Psoas muscle (tissue), 8 donors: Measurements from ENCODE around the gene MYO5A. TPM values are rescaled to one million over a fixed set of nuclear protein-coding genes. Genes with fewer than 3 reads are reported as not detected.

ENCODE experiments used
- ATAC-seq, 4 donors: fragments of 200-7000 bp; cut with Tn5 transposase; one replicate each; pipeline ENCODE4 v1.9.1; 2020; ENCODE audit warnings: moderate library complexity in 3 of 4, mild to moderate bottlenecking in 2 of 4
- DNase-seq, 2 donors: peaks; one replicate each; pipeline ENCODE4 v3.0.0-alpha.2; 2020
- H3K27ac ChIP-seq: fragments of 200-600 bp; one replicate; pipeline ENCODE4 v1.8.0; 2022
- H3K27me3 ChIP-seq, 3 donors: fragments of 200-600 bp in 1 of 3; one replicate each; pipeline versions ENCODE4 v1.6.1 to v1.8.0; 2013 to 2022; ENCODE audit warnings: low read length in 2 of 3, mild to moderate bottlenecking in 2 of 3, moderate library complexity in 1 of 3; ENCODE audit not compliant: insufficient read depth in 3 of 3
- H3K36me3 ChIP-seq, 2 donors: fragments of 200-600 bp in 1 of 2; one replicate each; pipeline versions ENCODE4 v1.6.1 to v1.8.0; 2013 to 2022; ENCODE audit warnings: low read depth in 1 of 2, mild to moderate bottlenecking in 1 of 2, moderate library complexity in 1 of 2; ENCODE audit not compliant: insufficient read depth in 1 of 2
- H3K4me1 ChIP-seq: fragments of 200-600 bp; one replicate; pipeline ENCODE4 v1.8.0; 2022
- H3K4me3 ChIP-seq: fragments of 200-600 bp; one replicate; pipeline ENCODE4 v1.8.0; 2022; ENCODE audit warnings: mild to moderate bottlenecking
- H3K9me3 ChIP-seq: fragments of 200-600 bp; one replicate; pipeline ENCODE4 v1.8.0; 2022
- WGBS, 3 donors: extraction: QIAGEN DNeasy Blood & Tissue Kit; methylation state at CpG; one replicate each; pipeline versions ENCODE4 v1.1.6 to v1.1.7; 2013; 5-methylcytosine and 5-hydroxymethylcytosine counted together
- intact Hi-C, 2 donors: fragments of 100-400 bp; cut with DNase I; formaldehyde crosslinking; loops; one replicate each; pipeline versions ENCODE4 v1.11.0 to v1.14.2; 2022
- polyA plus RNA-seq, 3 donors: library from polyadenylated mRNA; stranded (reverse); fragments of 200-250 nt; gene quantifications; one replicate each; pipeline ENCODE4 v1.2.3, GENCODE V29; 2013
- total RNA-seq, 4 donors: library from RNA; stranded (reverse); fragmentation: NEBNext Ultra II Directional in 2 of 4; extraction: Animal tissue kit (Norgen Biotek cat#: 25700) in 2 of 4; gene quantifications; one replicate each; pipeline versions ENCODE4 v1.2.1 to v1.2.4, GENCODE V29; 2021 to 2023
- TF ChIP-seq, protein P1 (sequence below): fragments of 200-600 bp; IDR thresholded peaks from one replicate; pipeline ENCODE4 v1.8.0; 2022; ENCODE audit warnings: antibody characterized with exemption
- donor health status: healthy with polysubstance abuse.
- donor health status: DM: no; HTN: no; CAD: no; lungs with moderate emphysema.
- donor health status: Bipolar disorder and iron deficiency.
- donor health status: healthy.
- donor health status: DM: yes; HTN: yes; CAD: no.
- donor health status: DM: no; HTN: no; CAD: no.
- donor health status: DM: no; HTN: no; CAD: no.
- donor health status: DM: yes; HTN: yes; CAD: no.

MYO5A gene
- total and polyA plus RNA-seq, 7 donors: 3.6 to 9.9 (median 6.3) TPM

DNA sequence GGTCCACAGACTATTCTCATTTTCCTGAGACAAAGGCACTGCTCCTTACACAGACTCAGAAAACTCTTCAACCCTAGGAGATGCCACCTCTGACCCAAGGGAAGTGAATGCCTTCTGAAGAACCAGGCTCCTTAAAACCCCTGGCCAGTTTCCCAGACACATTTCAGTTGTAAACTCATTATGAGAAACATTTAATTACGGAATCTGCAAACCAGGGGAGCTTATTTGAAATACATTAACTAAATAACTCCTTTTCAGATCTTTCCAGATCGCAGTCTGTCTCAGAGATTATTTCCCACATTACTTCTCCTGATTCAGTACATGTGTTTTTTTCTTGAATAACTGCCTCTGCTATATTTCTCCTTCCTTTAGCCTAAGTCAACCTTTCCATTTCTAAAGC, 17.6 kb downstream of the MYO5A start:
- WGBS, 3 donors: 76 to 82% (median 81%) methylated on average over 2 of the region's 2 CpGs
- no peak overlapping the region for H3K4me3 ChIP-seq
- intact Hi-C loops: no loop called here
- peaks cover 38% of the 10 kb centered on the region for H3K4me1 ChIP-seq
- H3K9me3 ChIP-seq: no peaks in the 10 kb centered on the region
- ATAC-seq: no peak
- H3K27me3 ChIP-seq: no peaks in the 10 kb centered on the region
- no peak overlapping the region for H3K27ac ChIP-seq
- TF ChIP-seq, protein P1, sequence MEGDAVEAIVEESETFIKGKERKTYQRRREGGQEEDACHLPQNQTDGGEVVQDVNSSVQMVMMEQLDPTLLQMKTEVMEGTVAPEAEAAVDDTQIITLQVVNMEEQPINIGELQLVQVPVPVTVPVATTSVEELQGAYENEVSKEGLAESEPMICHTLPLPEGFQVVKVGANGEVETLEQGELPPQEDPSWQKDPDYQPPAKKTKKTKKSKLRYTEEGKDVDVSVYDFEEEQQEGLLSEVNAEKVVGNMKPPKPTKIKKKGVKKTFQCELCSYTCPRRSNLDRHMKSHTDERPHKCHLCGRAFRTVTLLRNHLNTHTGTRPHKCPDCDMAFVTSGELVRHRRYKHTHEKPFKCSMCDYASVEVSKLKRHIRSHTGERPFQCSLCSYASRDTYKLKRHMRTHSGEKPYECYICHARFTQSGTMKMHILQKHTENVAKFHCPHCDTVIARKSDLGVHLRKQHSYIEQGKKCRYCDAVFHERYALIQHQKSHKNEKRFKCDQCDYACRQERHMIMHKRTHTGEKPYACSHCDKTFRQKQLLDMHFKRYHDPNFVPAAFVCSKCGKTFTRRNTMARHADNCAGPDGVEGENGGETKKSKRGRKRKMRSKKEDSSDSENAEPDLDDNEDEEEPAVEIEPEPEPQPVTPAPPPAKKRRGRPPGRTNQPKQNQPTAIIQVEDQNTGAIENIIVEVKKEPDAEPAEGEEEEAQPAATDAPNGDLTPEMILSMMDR: no peak
- H3K36me3 ChIP-seq: no peaks in the 10 kb centered on the region
- no peak for DNase-seq

DNA sequence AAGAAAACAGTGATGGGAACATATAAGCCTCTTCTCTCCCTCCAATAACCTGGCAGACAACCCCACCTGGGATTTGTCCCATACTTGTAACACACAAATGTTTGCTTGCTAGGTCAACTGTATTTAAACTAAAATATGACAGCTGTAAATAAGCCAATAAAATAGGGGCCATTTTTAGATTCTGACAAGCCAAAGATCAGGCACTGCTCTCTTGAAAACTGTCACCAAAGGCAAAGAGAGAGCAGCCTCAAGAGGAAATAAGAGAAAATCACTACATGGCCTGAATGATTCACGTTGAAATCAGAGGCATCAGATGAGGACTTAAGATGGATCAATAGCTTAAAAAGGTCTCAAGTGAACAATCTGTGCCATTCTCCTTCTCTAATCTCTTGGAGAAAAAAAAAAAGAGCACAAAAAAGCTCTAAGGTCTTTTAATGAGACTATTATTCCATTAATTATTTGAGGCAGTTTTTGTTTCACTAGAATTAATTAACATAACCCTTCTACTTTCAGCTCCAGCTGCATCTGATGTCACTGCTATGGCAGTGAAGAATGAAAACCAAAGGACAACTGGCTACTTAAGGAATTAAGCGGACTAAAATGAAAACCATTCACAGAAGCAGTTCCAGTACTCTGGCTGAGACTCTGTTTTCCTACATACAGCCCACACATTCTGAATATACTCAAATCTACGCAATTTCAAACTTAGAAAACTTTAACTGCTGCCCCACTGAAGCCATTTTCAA, 19.0 kb downstream of the MYO5A start:
- H3K4me1 ChIP-seq: peaks cover 42% of the 10 kb centered on the region
- H3K4me3 ChIP-seq: no peak overlapping the region
- peak overlapping the region; percentile 56 for H3K27ac ChIP-seq
- 54 to 70% (median 56%) methylated on average over 3 of the region's 3 CpGs for WGBS, 3 donors
- no peak for DNase-seq
- no peaks in the 10 kb centered on the region for H3K27me3 ChIP-seq
- H3K36me3 ChIP-seq: no peaks in the 10 kb centered on the region
- peak; percentile 29 to 76 (median 52) for ATAC-seq
- no peaks in the 10 kb centered on the region for H3K9me3 ChIP-seq
- intact Hi-C loops: no loop called here
- TF ChIP-seq, protein P1: no peak

DNA sequence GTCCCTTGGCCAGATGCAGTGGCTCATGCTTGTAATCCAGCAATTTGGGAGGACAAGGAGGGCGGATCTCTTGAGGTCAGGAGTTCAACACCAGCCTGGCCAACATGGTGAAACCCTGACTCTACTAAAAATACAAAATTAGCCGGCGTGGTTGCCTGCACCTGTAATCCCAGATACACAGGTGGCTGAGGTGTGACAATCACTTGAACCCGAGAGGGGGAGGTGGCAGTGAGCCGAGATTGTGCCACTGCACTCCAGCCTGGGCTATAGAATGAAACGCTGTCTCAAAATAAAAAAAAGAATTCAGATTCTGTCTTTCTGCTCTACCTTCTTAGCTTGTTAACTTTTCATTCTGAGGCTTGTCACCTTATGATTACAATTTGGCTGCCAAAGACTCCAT, 22.1 kb downstream of the MYO5A start:
- H3K27me3 ChIP-seq: no peaks in the 10 kb centered on the region
- H3K36me3 ChIP-seq: no peaks in the 10 kb centered on the region
- no peak overlapping the region for H3K4me3 ChIP-seq
- H3K9me3 ChIP-seq: no peaks in the 10 kb centered on the region
- DNase-seq: no peak
- ATAC-seq: no peak
- intact Hi-C loops: no loop called here
- H3K4me1 ChIP-seq: peaks cover 39% of the 10 kb centered on the region
- no peak overlapping the region for H3K27ac ChIP-seq
- WGBS, 3 donors: 56 to 72% (median 69%) methylated on average over 6 of the region's 6 CpGs
- TF ChIP-seq, protein P1: no peak

DNA sequence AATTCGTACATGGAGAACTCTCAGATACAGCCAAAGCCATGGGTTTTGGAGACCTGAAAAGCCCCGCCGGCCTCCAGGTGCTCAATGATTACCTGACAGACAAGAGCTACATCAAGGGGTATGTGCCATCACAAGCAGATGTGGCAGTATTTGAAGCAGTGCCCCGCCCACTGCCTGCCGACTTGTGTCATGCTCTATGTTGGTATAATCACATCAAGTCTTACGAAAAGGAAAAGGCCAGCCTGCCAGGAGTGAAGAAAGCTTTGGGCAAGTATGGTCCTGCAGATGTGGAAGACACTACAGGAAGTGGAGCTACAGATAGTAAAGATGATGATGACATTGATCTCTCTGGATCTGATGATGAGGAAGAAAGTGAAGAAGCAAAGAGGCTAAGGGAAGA, 23.5 kb downstream of the MYO5A start:
- Histone ChIP-seq H3K27me3 (no peaks in the 10 kb centered on the region), H3K36me3 (no peaks in the 10 kb centered on the region), H3K9me3 (no peaks in the 10 kb centered on the region), H3K4me1 (peaks cover 29% of the 10 kb centered on the region), H3K4me3 (no peak overlapping the region), H3K27ac (no peak overlapping the region)
- peak; percentile 38 to 66 for DNase-seq
- intact Hi-C loops: no loop called here
- peak in 3 of 4 donors; percentile 32 to 65 (median 51) for ATAC-seq
- TF ChIP-seq, protein P1: no peak
- 83 to 86% (median 85%) methylated on average over 6 of the region's 6 CpGs for WGBS, 3 donors
